Psoas muscle (tissue), 8 donors: ENCODE measurements around the gene ROPN1L. TPM values are rescaled to one million over a fixed set of nuclear protein-coding genes. Genes with fewer than 3 reads are reported as not detected.
A peak's percentile ranks its signal among the peaks of the same experiment; 100 is the strongest.

Experiments used
- ATAC-seq, 4 donors: fragments of 200-7000 bp; cut with Tn5 transposase; one replicate each; pipeline ENCODE4 v1.9.1; 2020; ENCODE audit warnings: moderate library complexity in 3 of 4, mild to moderate bottlenecking in 2 of 4
- DNase-seq, 2 donors: peaks; one replicate each; pipeline ENCODE4 v3.0.0-alpha.2; 2020
- H3K27ac ChIP-seq: fragments of 200-600 bp; one replicate; pipeline ENCODE4 v1.8.0; 2022
- H3K27me3 ChIP-seq, 3 donors: fragments of 200-600 bp in 1 of 3; one replicate each; pipeline versions ENCODE4 v1.6.1 to v1.8.0; 2013 to 2022; ENCODE audit warnings: low read length in 2 of 3, mild to moderate bottlenecking in 2 of 3, moderate library complexity in 1 of 3; ENCODE audit not compliant: insufficient read depth in 3 of 3
- H3K36me3 ChIP-seq, 2 donors: fragments of 200-600 bp in 1 of 2; one replicate each; pipeline versions ENCODE4 v1.6.1 to v1.8.0; 2013 to 2022; ENCODE audit warnings: low read depth in 1 of 2, mild to moderate bottlenecking in 1 of 2, moderate library complexity in 1 of 2; ENCODE audit not compliant: insufficient read depth in 1 of 2
- H3K4me1 ChIP-seq: fragments of 200-600 bp; one replicate; pipeline ENCODE4 v1.8.0; 2022
- H3K4me3 ChIP-seq: fragments of 200-600 bp; one replicate; pipeline ENCODE4 v1.8.0; 2022; ENCODE audit warnings: mild to moderate bottlenecking
- H3K9me3 ChIP-seq: fragments of 200-600 bp; one replicate; pipeline ENCODE4 v1.8.0; 2022
- WGBS, 3 donors: extraction: QIAGEN DNeasy Blood & Tissue Kit; methylation state at CpG; one replicate each; pipeline versions ENCODE4 v1.1.6 to v1.1.7; 2013; 5-methylcytosine and 5-hydroxymethylcytosine counted together
- intact Hi-C, 2 donors: fragments of 100-400 bp; cut with DNase I; formaldehyde crosslinking; loops; one replicate each; pipeline versions ENCODE4 v1.11.0 to v1.14.2; 2022
- polyA plus RNA-seq, 3 donors: library from polyadenylated mRNA; stranded (reverse); fragments of 200-250 nt; gene quantifications; one replicate each; pipeline ENCODE4 v1.2.3, GENCODE V29; 2013
- total RNA-seq, 4 donors: library from RNA; stranded (reverse); fragmentation: NEBNext Ultra II Directional in 2 of 4; extraction: Animal tissue kit (Norgen Biotek cat#: 25700) in 2 of 4; gene quantifications; one replicate each; pipeline versions ENCODE4 v1.2.1 to v1.2.4, GENCODE V29; 2021 to 2023
- TF ChIP-seq, protein P1 (sequence below): fragments of 200-600 bp; IDR thresholded peaks from one replicate; pipeline ENCODE4 v1.8.0; 2022; ENCODE audit warnings: antibody characterized with exemption
- donor health status: healthy with polysubstance abuse.
- donor health status: DM: no; HTN: no; CAD: no; lungs with moderate emphysema.
- donor health status: Bipolar disorder and iron deficiency.
- donor health status: healthy.
- donor health status: DM: yes; HTN: yes; CAD: no.
- donor health status: DM: no; HTN: no; CAD: no.
- donor health status: DM: no; HTN: no; CAD: no.
- donor health status: DM: yes; HTN: yes; CAD: no.

ROPN1L gene
- total and polyA plus RNA-seq, 7 donors: 0.16 to 0.38 (median 0.25) TPM; not detected in 4

- peak overlapping the region; percentile 73 for H3K27ac ChIP-seq
- H3K27me3 ChIP-seq: no peaks in the 10 kb centered on the region
- no peaks in the 10 kb centered on the region for H3K9me3 ChIP-seq
- ATAC-seq: peak; percentile 61 to 78 (median 74)
- H3K36me3 ChIP-seq: peaks cover 10 to 86% of the 10 kb centered on the region in 2 donors
- intact Hi-C loops: loop anchor here (5.0 kb wide), 1 partner anchor 32 kb away; no protein-coding TSS in a partner anchor
- TF ChIP-seq, protein P1, sequence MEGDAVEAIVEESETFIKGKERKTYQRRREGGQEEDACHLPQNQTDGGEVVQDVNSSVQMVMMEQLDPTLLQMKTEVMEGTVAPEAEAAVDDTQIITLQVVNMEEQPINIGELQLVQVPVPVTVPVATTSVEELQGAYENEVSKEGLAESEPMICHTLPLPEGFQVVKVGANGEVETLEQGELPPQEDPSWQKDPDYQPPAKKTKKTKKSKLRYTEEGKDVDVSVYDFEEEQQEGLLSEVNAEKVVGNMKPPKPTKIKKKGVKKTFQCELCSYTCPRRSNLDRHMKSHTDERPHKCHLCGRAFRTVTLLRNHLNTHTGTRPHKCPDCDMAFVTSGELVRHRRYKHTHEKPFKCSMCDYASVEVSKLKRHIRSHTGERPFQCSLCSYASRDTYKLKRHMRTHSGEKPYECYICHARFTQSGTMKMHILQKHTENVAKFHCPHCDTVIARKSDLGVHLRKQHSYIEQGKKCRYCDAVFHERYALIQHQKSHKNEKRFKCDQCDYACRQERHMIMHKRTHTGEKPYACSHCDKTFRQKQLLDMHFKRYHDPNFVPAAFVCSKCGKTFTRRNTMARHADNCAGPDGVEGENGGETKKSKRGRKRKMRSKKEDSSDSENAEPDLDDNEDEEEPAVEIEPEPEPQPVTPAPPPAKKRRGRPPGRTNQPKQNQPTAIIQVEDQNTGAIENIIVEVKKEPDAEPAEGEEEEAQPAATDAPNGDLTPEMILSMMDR: no peak
- H3K4me3 ChIP-seq: no peak overlapping the region
- H3K4me1 ChIP-seq: peaks cover 26% of the 10 kb centered on the region
- no peak for DNase-seq
These were observed 41.8 kb upstream of the ROPN1L start for GRCh38 chr5:10399839-10400238.

- Histone ChIP-seq H3K27me3 (no peaks in the 10 kb centered on the region), H3K9me3 (no peaks in the 10 kb centered on the region), H3K27ac (peak overlapping the region; percentile 73), H3K4me1 (peaks cover 26% of the 10 kb centered on the region), H3K36me3 (peaks cover 7 to 86% of the 10 kb centered on the region in 2 donors), H3K4me3 (peak overlapping the region; percentile 20)
- DNase-seq (no peak), ATAC-seq (peak; percentile 71 to 91 (median 78))
- TF ChIP-seq, protein P1: no peak
- intact Hi-C loops: no loop called here
- WGBS, 3 donors: 52 to 69% (median 52%) methylated on average over 2 of the region's 2 CpGs
These were observed 41.3 kb upstream of the ROPN1L start for GRCh38 chr5:10400411-10400810.

DNA sequence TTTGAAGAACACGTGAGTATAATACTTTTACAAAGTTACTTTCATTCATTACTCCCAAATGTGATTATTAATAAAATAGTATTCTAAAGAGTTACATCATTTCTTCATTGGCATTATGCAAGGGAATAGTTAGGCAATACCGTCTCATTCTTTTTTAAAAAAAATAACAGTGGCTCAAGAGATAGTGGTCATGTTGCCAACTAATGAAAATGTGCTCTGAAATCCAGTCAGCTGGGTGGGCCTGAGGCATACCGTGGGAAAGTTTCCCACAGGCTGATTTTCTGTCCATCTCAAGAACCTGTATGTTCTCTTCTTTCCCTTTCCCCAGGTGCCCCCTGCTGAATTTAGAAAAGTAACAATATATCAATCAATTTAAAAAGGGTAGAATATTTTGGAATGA lies 40.8 kb upstream of the ROPN1L start:
- Histone ChIP-seq H3K36me3 (peaks cover 4 to 86% of the 10 kb centered on the region in 2 donors), H3K9me3 (no peaks in the 10 kb centered on the region), H3K27ac (peak overlapping the region; percentile 73), H3K4me1 (peaks cover 26% of the 10 kb centered on the region), H3K27me3 (no peaks in the 10 kb centered on the region), H3K4me3 (peak overlapping the region; percentile 20)
- DNase-seq: no peak
- intact Hi-C loops: no loop called here
- ATAC-seq: peak in 2 of 4 donors; percentile 42 to 58
- TF ChIP-seq, protein P1: no peak
- WGBS, 3 donors: 16 to 36% (median 21%) methylated on average over 3 of the region's 3 CpGs

- no peaks in the 10 kb centered on the region for H3K9me3 ChIP-seq
- WGBS, 3 donors: 56 to 75% (median 64%) methylated on average over 1 of the region's 1 CpG
- H3K27ac ChIP-seq: peak overlapping the region; percentile 73
- intact Hi-C loops: no loop called here
- DNase-seq: no peak
- ATAC-seq: peak in 1 of 4 donors; percentile 37
- H3K27me3 ChIP-seq: no peaks in the 10 kb centered on the region
- TF ChIP-seq, protein P1: no peak
- no peak overlapping the region for H3K4me3 ChIP-seq
- peaks cover 26% of the 10 kb centered on the region for H3K4me1 ChIP-seq
- peaks cover 4 to 86% of the 10 kb centered on the region in 2 donors for H3K36me3 ChIP-seq
These were observed 40.2 kb upstream of the ROPN1L start for GRCh38 chr5:10401498-10401897.

GRCh38 chr5:10403829-10404228 lies 37.9 kb upstream of the ROPN1L start:
- H3K9me3 ChIP-seq: no peaks in the 10 kb centered on the region
- no peak overlapping the region for H3K27ac ChIP-seq
- H3K36me3 ChIP-seq: peaks cover 4 to 86% of the 10 kb centered on the region in 2 donors
- H3K4me1 ChIP-seq: peaks cover 26% of the 10 kb centered on the region
- H3K4me3 ChIP-seq: no peak overlapping the region
- 96 to 100% (median 97%) methylated on average over 1 of the region's 1 CpG for WGBS, 3 donors
- ATAC-seq (no peak), DNase-seq (no peak)
- no peaks in the 10 kb centered on the region for H3K27me3 ChIP-seq
- intact Hi-C loops: no loop called here
- TF ChIP-seq, protein P1: no peak
